Measurements from ENCODE around the gene GPR146. TPM values are rescaled to one million over a fixed set of nuclear protein-coding genes. Genes with fewer than 3 reads are reported as not detected.

The GPR146 gene
- total RNA-seq, 4 donors from 2014 or later: 29.6 to 89.8 (median 56.9) TPM

DNA sequence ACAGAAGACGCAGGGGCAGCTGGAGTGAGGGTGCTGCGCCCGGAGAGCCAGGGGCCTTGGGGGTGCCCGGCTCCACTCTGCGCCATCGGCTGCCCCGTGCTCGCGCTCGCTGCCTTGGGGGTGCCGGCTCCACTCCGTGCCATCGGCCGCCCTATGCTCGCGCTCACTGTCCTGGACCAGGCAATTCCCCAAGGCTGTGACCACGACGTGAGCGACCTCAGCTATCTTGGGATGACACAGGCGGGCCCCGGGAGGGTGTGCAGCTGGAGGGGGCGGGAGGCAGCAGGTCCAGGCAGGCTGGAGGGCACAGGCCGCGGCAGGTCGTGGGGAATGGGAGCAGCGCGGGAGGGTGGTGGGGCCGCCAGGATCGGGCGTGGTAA lies 31.6 kb upstream of the GPR146 start:
- DNase-seq (ENCODE audit: low spot score): no peak
- ATAC-seq (ENCODE audit: low FRiP score): no peak
- TF ChIP-seq, protein P1, sequence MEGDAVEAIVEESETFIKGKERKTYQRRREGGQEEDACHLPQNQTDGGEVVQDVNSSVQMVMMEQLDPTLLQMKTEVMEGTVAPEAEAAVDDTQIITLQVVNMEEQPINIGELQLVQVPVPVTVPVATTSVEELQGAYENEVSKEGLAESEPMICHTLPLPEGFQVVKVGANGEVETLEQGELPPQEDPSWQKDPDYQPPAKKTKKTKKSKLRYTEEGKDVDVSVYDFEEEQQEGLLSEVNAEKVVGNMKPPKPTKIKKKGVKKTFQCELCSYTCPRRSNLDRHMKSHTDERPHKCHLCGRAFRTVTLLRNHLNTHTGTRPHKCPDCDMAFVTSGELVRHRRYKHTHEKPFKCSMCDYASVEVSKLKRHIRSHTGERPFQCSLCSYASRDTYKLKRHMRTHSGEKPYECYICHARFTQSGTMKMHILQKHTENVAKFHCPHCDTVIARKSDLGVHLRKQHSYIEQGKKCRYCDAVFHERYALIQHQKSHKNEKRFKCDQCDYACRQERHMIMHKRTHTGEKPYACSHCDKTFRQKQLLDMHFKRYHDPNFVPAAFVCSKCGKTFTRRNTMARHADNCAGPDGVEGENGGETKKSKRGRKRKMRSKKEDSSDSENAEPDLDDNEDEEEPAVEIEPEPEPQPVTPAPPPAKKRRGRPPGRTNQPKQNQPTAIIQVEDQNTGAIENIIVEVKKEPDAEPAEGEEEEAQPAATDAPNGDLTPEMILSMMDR (IDR thresholded peaks at IDR 0.05): no peak

DNA sequence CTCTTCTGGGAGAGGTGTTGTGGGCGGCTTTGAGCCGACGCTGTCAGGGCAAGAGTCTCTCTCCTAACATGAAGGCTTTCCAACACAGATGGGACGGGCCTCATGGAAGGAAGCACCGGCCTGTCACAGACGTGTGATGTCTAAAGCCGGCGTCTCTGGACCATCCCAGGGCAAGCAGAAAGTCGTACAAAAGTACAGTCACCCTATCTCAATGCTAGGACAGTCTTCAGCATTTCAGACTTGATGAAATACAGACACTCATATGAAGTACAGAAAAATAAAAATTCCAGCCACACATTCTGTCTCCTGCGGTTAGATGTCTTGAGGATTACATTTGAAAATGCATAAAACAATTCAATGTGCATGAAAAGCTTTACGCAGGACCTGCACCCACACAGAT lies 30.8 kb upstream of the GPR146 start:
- TF ChIP-seq, protein P1 (IDR thresholded peaks at IDR 0.05): no peak
- DNase-seq (ENCODE audit: low spot score): no peak
- ATAC-seq (ENCODE audit: low FRiP score): no peak

DNA sequence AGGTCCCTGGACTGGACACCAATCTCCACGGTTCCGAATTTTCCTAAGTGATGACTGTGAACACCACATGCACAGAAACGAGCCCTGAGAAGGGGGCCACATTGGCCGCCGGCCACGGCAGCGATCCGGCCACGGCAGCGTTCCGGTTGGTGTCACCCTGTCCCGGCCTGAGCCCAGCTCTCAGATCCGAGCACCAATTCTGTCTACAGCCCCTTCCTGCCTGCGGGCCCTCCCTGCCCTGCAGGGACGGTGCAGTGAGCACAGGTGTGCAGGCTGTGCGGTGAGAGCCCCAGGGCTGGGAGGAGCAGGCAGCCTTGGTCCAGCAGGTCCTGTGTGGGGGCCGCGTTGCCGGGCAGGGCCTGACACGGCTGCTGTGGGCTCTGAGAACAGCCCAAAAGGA lies 29.7 kb upstream of the GPR146 start:
- ATAC-seq (ENCODE audit: low FRiP score): no peak
- no peak for DNase-seq (ENCODE audit: low spot score)
- TF ChIP-seq, protein P1 (IDR thresholded peaks at IDR 0.05): no peak

DNA sequence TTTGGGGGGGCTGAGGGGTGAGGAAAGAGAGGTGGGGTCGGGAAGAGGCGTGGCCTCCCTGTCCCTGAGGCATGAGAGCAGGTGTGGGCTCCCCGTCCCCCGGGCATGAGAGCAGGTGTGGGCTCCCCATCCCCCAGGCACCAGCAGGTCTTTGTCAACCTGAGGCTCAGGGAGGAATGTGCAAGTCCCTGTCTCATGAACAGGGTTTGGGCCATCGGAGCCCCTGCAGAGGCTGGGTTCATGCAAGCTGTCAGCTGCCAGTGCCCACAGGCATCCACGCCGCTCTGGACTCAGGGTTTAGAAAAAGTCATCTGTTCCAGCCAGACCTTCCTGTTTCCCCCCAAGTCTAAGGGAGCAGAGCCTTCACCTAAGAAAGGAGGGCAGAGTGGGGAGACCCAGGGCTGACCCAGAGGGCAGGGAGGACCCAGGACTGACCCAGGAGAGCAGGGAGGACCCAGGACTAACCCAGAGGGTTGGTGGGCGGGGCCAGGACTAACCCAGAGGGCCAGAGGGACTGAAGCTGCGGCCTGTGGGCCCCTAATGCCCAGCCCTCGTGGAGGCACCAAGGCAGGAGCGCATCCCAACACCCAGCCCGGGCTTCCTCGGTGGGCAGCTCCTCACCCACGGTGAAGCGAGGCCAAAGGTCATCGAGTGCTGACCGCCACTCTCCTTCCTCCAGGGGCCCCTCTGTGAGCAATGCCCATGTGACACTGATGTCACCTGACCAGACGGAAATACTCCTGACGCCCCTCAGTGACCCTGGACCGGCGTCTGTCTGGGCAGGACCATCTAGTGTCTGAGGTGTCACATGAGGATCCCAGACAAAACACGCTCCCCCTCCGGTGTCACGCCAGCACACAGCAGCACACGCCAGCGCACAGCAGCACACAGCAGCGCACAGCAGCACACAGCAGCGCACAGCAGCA lies 28.9 kb upstream of the GPR146 start:
- TF ChIP-seq, protein P1 (IDR thresholded peaks at IDR 0.05): no peak
- ATAC-seq (ENCODE audit: low FRiP score) (no peak), DNase-seq (ENCODE audit: low spot score) (no peak)

DNA sequence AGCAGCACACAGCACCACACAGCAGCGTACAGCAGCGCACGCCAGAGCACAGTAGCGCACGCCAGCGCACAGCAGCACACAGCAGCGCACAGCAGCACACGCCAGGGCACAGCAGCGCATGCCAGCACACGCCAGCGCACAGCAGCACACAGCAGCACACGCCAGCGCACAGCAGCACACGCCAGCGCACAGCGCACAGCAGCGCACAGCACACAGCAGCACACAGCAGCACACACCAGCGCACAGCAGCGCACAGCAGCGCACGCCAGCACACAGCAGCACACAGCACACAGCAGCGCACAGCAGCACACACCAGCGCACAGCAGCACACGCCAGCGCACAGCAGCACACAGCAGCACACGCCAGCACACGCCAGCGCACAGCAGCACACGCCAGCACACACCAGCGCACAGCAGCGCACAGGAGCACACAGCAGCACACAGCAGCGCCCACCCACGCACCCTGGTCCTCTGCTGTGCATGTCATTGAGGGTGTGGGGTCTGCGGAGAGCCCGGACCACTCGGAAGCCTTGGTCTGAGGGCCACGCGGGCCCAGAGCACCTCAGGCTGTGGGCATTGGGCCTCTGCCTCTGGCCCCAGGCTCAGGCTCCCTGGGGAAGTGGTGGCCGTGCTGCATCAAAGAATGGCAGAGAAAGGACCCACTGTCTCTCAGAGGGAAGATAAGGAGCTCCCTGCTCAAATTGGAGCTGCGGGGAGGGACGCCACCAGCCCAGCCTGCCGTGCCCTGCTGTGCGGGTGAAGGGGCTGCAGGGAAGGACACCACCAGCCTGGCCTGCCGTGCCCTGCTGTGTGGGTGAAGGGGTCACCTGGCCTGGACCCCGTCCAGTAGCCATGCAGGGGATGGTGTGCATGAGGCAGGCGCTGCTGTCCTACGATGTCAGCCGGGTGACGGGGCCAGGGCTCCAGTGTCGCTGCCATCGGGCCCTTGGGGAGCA lies 27.5 kb upstream of the GPR146 start:
- ATAC-seq (ENCODE audit: low FRiP score): no peak
- DNase-seq (ENCODE audit: low spot score): no peak
- TF ChIP-seq, protein P1 (IDR thresholded peaks at IDR 0.05): no peak

DNA sequence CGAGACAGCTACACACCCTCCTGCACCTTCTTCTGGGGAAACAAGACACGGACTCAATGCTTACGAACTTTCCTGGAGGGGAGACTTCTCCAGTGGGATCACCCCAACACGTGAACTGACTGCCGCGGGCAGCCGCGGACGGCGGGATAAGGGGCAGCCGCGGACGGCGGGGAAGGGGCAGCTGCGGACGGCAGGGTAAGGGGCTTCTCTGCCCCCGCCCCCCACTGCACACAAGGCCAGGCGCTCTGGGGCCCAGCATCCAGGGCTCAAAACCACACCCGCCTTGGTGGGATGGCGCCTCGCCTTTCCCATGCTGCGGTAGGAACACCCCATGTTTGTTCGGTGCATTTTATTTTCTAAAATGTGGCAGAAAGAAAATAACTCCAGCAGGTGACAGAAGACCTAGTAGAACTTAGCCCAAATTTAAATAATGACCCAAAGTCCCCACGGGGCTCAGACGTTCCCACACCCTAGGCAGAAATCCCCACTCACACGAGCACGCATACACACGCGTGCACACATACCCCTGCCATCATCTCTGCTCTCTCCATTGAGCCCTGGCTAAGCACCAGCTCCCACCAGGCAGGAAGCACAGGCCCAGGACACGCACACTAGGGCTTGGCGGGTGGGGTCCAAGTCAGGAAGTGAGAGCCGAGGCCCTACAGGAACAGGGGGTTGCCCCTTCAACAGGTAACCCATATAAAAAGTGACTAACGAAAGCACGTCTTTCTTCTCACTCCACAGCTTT lies 26.6 kb upstream of the GPR146 start:
- no peak for DNase-seq (ENCODE audit: low spot score)
- TF ChIP-seq, protein P1 (IDR thresholded peaks at IDR 0.05): no peak
- no peak for ATAC-seq (ENCODE audit: low FRiP score)
